Stimulated activated CD4-positive, alpha-beta T cell treated with anti-CD3 and anti-CD28 coated beads, Interleukin-4, amount 100 ng/mL, for 24 hours (primary cell): ENCODE results near the gene RASA3.
"Not testable (repeated sequence)": the region's sequence is repeated elsewhere in the genome, so short reads cannot be mapped to it uniquely, and the experiment has no call there.

Experiments used
- DNase-seq: peaks from one replicate; pipeline ENCODE4 v3.0.0-alpha.2; 2020

Gene RASA3

GRCh38 chr13:114111577-114111976 is 20.8 kb downstream of the RASA3 start:
- no peak for DNase-seq

GRCh38 chr13:114110830-114111189 is 21.6 kb downstream of the RASA3 start:
- not testable (repeated sequence) for DNase-seq

DNA sequence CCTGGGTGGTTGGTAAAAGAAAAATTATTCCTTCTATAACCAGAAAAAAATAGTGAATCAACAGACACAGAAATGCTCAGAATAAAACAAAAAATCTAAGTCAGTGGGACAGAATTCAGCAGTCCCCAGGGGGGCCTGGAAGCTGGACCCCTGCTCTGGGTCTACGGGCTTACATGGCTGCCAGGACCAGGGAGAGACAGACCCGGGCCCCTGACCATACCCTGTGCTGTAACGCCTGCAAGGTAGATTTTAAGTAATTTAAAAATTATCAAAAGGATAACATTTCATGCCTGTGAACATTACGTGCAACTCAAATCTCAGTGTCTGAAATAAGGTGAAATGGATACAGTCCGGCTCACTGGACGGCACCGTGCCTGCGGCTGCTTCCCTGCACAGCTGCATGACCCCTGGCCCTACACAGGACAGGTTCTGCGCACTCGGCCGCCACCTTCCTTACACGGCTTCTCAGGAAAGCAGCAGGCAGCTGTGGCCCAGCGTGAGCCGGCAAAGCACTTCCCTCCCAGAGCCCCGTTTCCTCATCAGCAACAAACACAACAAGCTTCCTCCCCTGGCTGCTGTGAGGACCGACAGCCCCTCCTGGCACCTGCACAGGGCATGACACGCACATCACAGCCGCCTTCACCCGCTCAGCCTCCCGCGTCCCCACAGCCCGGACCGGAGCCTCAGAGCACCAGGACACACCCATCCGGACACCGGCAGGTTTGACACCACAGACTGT is 22.2 kb downstream of the RASA3 start:
- DNase-seq: peak; percentile 72

DNA sequence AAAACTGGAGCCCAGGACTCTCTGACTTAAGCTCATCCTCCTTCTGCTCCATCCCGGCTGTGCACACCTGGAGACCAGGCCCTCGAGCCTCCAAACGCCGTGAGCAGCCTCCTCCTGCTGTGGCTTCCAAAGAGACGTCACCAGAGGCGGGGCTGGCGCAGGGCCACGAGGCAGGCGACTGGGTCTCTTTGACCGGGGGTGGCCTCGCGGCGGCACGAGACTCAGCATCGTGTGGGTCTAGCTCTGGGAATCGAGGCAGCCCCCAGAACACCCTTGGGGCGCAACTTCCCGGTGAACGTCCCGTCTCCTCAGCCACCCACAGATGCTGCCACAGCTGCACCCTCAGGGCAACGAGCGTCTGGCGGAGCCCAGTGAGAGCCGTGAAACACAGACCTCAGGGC is 22.8 kb downstream of the RASA3 start:
- peak; percentile 56 for DNase-seq

DNA sequence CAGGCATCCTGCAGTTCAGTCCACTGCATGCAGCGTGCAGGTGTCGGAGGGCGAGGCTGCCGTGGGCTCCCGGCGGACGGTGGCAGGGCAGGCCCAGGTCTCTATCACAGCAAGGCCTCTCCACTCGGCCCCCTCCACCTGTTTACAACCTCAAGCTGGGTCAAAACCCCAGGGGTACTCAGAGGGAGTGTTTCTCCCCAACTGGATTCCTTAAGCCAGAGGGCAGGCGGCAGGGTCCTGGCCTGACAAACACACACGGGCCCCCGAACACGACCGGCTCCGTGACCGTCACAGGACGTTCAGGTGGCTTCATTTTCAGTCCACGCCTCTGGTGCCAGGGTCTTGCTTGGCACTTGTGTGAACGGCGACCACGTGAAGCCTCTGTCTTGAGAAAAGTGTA is 23.5 kb downstream of the RASA3 start:
- no peak for DNase-seq

DNA sequence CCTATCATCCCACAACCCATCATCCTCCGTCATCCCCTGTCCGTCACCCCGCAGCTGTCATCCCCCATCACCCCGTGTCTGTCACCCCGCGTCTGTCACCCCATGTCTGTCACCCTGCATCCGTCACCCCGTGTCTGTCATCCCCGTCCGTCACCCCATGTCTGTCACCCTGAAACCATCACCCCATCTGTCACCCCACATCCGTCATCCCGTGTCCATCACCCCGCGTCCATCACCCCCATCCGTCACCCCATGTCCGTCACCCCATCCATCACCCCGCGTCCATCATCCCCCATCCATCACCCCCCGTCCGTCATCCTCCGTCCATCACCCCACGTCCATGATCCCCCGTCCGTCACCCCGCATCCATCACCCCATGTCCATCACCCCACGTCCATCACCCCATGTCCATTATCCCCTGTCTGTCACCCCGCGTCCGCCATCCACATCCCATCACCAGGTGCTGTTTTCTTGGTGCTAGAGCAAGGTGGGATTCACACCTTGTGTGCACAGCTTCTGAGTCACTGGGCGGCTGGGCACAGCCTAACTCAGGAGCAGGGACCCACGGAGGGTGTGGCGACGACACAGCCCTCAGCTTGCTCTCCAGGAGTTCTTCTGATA is 24.2 kb downstream of the RASA3 start:
- no peak for DNase-seq

DNA sequence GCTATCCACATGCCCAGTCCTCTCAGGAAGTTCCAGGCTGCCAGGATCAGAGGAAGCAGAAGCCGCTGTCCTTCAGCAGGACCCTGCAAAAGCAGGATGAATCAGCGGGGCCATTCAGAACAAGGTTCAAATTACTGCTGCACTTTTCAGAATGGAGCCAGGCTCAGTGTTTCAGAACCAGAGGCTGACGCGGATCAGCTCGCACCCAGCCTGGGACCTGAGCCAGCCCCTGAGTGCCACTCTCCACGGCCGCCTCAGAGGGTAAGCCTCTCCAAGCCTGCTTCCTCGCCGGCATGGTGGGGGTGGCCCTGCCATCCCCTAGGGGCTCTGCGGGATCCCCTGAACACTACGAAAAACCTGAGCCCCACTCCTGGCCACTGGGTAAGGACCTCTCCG is 24.7 kb downstream of the RASA3 start:
- DNase-seq: no peak

DNA sequence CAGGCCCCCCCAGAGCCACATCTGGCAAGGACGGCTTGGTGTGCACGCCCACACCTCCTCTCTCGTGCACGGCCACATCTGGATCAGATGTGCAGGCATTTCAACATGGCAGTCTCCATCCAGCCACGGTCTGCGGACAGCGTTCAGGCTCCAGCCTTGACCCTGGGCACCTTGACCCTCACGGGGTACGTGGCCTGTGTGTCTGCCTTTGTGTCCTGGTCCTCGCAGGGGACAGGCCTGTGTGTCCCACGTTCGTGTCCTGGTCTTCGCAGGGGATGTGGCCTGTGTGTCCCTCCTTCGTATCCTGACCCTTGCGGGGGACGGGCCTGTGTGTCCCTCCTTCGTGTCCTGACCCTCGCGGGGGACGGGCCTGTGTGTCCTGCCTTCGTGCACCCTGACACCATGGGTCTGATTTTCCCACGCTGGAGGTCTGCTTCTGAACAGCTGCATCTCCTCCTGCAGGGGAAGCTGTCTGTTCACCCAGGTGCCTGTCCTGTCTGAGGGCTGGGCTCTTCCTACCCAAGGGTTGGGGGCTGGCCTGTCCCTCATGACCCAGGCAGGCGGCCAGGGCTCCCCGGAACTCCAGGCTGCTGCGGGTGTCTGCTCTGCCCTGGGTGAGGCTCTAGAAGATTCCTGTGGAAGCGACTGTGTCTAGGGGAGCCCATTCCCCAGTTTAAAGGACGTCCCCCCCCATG is 25.3 kb downstream of the RASA3 start:
- DNase-seq: no peak

- DNase-seq: no peak
Observed at GRCh38 chr13:114106526-114106925, 25.9 kb downstream of the RASA3 start.

DNA sequence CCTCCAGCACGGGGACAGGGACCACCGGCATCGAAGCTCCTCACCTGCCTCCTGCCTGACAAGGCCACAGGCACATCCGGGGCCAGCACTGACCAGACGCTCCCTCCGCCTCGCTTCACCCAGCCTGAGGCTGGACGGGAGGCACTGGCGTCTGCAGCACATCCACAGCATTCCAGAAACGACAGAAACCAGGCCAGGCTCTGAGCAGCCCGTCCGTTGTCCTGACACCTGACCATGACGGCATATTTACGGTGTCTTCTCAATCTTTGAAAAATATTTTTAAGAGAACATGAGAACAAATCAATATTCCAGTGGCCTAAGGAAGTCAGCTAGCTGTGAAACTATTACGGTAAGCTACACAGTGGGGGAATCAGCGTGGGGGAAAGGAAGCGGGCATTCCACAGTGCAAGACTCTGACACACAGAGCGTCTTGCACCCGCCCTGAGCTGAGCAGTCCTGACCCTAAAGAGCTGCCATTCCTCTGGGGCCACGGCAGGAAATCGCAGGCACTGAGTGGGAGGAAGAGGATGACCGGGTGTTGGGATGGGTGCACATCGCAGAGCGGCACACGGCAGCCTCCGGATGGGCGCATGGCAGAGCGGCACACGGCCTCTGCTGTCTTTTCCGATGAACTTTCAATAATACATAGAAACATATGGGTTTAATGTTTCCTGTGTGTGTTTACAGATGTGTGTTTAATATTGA is 26.8 kb downstream of the RASA3 start:
- DNase-seq: no peak

DNA sequence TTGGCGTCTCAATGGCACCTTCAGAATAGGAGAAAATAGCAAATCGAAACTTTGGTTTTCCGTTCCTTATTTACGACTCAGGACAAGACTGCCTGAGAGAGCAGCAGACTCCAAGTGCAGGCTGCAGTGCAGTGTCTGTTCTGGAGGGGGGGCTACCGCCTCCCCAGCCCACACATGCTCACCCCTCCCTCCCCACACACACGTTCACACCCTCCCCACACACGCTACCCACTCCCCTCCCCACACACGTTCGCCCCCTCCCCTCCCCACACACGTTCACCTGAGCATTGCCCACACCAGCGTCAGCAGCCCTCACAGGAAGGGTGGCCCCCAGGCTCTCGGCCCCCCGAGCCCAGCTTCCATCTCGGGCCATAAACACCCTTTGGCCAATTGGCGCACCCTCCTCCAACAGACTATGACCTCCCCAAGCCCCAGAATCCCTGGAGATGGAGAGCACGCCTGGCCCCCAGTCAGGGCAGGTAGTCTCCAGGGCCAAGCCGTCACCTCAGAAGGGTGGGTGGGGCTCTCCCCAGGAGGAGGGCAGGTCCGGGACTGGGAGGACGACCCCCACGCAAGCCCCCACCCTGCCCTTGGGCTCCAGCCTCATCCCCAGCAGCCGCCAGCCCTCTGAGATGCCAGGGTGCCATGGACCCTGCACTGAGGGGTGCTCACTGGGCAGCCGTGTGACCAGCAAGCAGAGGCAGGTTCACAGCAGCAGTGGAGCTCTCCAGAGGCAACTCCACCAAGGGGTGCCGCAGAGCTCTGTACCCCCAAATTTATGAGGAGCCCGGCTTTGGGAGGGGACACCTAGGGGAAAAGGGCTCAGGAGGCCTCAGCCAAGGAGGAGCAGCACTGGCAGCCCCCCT is 27.5 kb downstream of the RASA3 start:
- no peak for DNase-seq

DNA sequence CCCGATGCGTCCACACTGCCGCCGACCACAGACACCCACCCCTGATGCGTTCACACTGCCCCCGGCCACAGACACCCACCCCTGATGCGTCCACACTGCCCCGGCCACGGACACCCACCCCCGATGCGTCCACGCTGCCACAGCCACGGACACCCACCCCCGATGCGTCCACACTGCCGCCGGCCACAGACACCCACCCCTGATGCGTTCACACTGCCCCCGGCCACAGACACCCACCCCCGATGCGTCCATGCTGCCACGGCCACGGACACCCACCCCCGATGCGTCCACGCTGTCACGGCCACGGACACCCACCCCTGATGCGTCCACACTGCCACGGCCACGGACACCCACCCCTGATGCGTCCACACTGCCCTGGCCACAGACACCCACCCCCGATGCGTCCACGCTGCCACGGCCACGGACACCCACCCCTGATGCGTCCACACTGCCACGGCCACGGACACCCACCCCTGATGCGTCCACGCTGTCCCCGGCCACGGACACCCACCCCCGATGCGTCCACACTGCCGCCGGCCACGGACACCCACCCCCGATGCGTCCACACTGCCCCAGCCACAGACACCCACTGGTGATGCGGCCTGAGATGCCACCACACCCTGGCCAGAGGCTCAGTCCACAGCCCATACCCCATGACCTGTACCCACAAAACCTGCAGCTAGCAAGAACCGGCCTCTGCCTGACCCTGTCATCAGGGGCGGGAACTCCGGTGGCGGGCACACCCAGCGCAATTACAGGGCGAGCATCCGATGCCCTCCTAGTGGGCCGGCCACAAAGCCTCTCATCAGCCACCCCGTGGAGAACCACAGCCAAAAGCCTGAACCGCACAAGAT is 28.4 kb downstream of the RASA3 start:
- no peak for DNase-seq

- DNase-seq: not testable (repeated sequence)
Observed at GRCh38 chr13:114103289-114103621, 29.2 kb downstream of the RASA3 start.

- DNase-seq: no peak
Observed at GRCh38 chr13:114102521-114103288, 29.7 kb downstream of the RASA3 start.

GRCh38 chr13:114102131-114102520 is 30.3 kb downstream of the RASA3 start:
- no peak for DNase-seq

- no peak for DNase-seq
Observed at GRCh38 chr13:114101358-114102130, 30.9 kb downstream of the RASA3 start.

GRCh38 chr13:114100446-114101357 is 31.7 kb downstream of the RASA3 start:
- DNase-seq: no peak

DNA sequence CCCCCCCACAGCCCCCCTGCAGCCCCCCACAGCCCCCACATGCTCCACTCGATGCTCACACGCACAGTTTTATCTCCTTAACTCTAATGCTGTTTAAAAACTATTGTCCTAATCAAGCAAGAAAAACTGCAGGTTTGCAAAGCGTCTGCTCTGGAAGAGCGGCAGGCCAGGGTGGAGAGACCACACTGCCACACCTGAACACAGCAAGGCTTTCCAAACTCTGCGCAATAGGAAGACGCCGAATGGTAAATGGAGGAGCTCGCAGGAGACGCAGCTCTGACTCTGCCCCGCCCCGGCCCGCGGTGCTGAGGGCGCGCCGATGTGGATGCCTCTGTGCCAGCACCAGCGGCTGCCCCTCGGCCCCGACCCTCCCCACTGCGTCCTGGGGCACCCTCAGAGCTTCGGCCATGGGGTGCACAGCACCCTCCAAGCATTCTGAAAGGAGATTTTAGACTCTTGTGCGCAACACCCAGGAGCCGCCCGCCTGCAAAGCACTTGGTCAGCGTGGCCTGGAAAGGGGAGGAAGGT is 32.4 kb downstream of the RASA3 start:
- no peak for DNase-seq

- DNase-seq: no peak
Observed at GRCh38 chr13:114099191-114099590, 33.2 kb downstream of the RASA3 start.
